Superior temporal gyrus (tissue), 1 donor: ENCODE data around the gene C3orf52.

ENCODE experiments used
- DNase-seq: peaks from one replicate; pipeline ENCODE4 v3.0.0-alpha.2; 2016; ENCODE audit errors: extremely low spot score

C3orf52 gene

GRCh38 chr3:112119962-112120836, 34.0 kb downstream of the C3orf52 start:
- DNase-seq: no peak

- DNase-seq: no peak
Measured at GRCh38 chr3:112121577-112122547, 35.7 kb downstream of the C3orf52 start.

- DNase-seq: no peak
Measured at GRCh38 chr3:112122870-112123269, 36.7 kb downstream of the C3orf52 start.

- DNase-seq: no peak
Measured at GRCh38 chr3:112123548-112123947, 37.4 kb downstream of the C3orf52 start.

GRCh38 chr3:112124907-112125607, 38.9 kb downstream of the C3orf52 start:
- no peak for DNase-seq

- DNase-seq: no peak
Measured at GRCh38 chr3:112126511-112126911, 40.3 kb downstream of the C3orf52 start.

- no peak for DNase-seq
Measured at GRCh38 chr3:112127522-112128494, 41.6 kb downstream of the C3orf52 start.

GRCh38 chr3:112128843-112129727, 42.9 kb downstream of the C3orf52 start:
- DNase-seq: no peak

GRCh38 chr3:112129925-112130637, 43.9 kb downstream of the C3orf52 start:
- DNase-seq: no peak

- no peak for DNase-seq
Measured at GRCh38 chr3:112130638-112130993, 44.4 kb downstream of the C3orf52 start.

DNA sequence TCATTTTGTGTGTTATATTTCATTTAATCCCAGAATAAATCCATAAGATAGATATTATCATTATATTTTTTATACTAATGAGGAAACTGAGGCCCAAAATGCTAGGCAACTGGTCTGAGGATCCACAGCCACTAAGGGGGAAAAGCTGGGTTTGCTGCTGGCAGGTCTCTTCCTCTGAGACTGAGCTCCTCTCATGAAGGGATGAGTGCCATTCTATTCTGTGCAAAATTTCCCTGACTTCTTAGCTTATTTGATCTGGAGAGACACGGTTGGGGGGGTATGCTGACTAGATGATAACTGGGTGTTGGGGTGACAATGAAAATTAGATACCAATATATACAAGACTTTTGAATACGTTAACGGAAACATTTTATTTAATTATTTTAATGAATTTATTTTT, 44.9 kb downstream of the C3orf52 start:
- no peak for DNase-seq

DNA sequence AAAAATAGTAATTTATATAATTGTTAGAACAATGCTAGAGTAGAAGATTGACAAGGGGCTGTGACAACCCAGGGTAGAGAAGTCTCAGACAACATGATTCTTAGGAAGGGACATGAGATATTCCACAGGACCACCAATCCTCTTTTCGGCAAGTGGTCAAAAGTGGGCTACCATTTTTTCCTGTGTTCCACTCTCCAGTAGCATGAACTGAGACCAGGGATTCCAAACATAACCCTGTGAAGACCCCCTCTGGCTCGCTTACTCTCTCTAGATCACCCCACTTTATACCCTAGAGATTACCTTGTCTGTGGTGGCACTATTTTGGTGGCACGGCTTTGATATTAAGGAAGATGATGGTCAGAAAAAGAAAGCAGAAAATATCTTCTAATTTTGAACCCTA, 45.9 kb downstream of the C3orf52 start:
- no peak for DNase-seq

- no peak for DNase-seq
Measured at GRCh38 chr3:112132554-112132953, 46.4 kb downstream of the C3orf52 start.

DNA sequence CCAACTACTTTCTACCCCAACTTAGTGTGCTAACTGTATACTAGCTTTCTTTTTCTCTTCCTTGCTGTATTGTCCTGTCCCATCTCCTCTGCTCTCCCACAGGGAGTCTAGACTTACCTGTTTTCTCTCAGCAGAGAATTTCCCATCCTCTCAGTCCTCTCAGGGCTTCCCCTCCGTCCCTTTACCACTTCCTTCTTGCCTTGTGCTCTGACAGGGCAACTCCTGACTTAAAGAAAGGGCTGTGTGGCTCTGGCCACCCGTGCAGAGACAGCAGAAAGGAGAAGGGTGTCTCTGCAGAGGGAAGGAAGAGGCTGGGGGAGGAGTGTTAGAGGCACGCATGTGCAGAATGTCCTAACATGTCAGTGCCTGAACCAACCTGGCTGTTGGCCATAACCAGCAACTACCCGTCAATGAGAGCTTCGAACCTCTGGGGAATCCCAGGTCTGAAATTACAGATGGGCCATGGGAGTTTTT, 46.8 kb downstream of the C3orf52 start, which contains the start of gene GCSAM:
Gene GCSAM, minus strand, starts transcription at position 274 of the 474 bp plus-strand sequence. Its CDS starts 128 bp downstream, at position 146.
- no peak for DNase-seq

DNA sequence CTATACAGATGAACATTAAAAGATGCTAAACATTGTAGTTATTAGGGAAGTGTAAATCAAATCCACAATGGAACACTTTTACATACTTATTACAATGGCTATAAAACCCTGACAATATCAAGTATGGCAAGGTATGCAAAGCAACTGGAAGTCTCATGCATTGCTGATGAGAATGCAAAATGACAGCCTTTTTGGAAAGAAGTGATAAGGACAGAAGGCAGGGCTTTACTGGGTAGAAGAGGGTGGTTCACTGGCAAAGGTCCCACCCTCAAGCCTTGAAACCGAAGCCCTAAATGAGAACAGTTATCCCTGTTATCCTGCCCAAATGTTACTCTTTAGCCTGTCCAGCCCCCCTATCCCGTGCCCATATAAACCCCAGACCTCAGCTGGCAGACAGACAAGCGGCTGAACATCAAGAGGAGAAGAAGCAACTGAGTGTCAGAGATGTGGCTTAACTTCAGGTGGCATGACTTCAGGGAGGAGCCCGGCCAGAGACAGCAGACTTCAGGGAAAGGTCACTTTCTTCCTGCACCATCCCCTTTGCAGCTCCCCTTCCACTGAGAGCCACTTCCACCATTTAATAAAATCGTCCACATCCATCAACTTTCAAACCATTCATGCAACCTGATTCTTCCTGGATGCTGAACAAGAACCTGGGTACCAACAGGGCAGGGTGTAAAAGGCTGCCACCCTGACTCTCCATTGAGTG, 47.6 kb downstream of the C3orf52 start:
- no peak for DNase-seq

DNA sequence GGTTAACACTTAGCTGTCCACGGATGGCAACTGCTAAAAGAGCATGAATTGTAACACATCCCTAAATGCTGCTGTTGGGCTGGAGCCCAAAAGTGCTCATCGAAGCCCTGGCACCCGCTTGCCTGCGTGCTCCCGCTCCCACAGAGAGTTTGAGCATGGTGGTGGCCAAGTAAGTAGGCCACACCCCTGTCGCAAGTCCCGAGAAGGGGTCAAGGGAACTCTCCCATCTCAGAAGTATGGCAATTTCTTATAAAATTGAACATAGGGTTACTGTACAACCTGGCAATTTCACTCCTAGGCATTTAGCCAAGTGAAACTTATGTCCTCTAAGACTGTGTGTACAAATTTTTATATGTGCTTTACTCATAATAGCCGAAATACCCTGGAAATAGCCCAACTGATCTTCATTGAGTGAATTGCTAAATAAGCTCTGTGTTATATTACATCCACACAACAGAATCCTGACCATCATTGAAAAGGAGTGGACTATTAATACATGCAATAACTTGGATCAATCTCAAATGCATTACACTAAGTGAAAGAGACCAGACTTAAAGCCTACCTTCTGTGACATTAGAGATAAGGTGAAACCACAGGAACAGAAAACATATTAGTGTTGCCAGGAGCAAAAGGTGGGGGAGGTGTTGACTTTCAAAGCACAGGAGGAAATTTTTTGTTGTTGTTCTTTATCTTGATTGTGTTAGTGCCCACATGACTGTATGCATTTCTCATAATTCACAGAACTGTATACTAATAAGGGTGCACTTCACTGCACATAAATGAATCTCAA, 48.3 kb downstream of the C3orf52 start:
- no peak for DNase-seq

- DNase-seq: no peak
Measured at GRCh38 chr3:112136046-112136445, 49.9 kb downstream of the C3orf52 start.
